ENCODE data around the gene ANHX. TPM values are rescaled to one million over a fixed set of nuclear protein-coding genes. Genes with fewer than 3 reads are reported as not detected.

ANHX gene
- total RNA-seq = not detected

DNA sequence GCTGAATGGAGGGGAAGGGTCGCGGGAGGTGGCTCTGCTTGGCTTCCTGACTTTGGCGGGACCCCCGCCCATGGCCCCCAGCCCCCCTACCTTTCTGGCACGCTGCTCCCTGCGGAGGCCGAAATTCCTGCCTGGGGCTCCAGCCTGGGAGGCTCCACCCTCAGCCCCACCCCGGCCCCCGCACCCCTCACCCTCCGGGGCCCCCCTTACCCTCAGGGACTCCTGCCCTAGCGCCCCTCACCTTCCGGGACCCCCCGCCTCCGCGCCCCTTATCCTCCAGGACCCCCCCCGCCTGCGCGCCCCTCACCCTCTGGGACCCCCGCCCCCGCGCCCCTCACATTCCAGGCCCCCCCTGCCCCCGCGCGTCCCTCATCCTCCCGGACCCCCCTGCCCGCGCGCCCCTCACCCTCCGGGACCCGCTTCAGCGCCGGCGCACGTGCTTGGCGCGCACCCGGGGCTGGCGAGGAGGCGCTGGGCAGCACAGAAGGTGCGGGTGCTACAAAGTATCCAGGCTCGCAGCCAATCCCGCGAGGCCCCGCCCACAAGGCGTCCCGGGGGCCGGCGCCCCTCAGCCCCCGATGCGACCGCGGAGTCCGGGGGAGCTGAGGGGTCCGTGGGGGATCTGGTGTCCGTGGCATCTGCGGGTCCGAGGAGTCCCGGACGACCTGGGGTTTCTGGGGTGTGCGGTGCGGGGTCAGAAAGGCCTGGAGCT, at the start of gene ANHX:
Gene ANHX, minus strand, starts transcription at position 477 of the 712 bp plus-strand sequence. CDS start 1,521 bp downstream, outside the sequence.

DNA sequence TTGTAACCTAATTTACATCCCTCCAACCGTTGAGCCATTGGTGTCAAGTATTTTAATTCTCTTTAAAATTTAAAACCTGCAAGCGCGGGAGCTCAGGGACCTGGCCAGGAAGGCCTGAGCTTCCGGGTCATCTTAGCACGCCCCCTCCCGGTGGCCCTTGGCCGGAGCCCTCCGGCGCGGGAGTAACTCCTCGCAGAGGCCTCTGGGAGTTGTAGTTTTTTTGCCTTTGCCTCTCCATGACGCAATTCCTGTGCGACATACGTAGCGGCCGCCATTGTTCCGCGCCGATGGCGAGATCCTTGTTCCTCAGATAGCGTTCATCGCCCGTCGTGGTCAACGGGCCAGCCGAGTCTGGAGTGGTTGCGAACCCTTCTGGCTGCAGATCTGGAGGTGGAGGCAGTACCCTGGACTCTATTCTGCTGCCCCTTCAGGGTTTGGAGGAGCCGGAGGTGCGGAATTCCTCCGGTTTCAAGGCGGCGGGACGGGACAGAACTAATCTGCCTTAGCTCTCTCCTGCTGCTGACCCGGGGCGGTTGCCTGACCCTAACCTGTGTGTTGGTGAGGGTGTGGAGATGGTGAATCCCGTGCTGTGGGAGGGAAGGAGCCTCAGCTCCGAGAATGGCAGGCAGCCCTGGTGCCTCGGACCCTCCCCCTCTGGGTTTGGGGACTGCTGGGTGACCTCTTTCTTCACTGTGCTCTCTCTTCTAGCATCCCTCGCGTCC, 54.3 kb downstream of the ANHX start, which contains the start of gene ZNF268:
Gene ZNF268, plus strand, starts transcription at position 258 of the 722 bp plus-strand sequence. CDS start 503 bp downstream, outside the sequence.

Small RNA genes within 50 kb of the gene (small RNA-seq; reads per million reads assigned to genes)
- gene RF00019 = 0 reads per million in 2 donors
- gene RNU6-717P = 0 reads per million in 2 donors

Other genes starting within 250 kb of the ANHX start
- 10 to 100 TPM; 15.0 to 17.9 TPM for gene ZNF26, start 249.5 kb downstream of the ANHX start, total RNA-seq
- 10 to 100 TPM; 13.7 to 15.8 TPM for gene ZNF84, start 198.4 kb downstream of the ANHX start, total RNA-seq
- 10 to 100 TPM; 12.0 to 13.1 TPM for gene ZNF140, start 155.0 kb downstream of the ANHX start, total RNA-seq
- under 1 TPM; 0.67 to 0.69 TPM for gene ZNF891, start 105.6 kb downstream of the ANHX start, total RNA-seq
- 1 to 10 TPM; 4.7 to 6.9 TPM for gene ZNF10, start 105.2 kb downstream of the ANHX start, total RNA-seq
- gene ZNF268, start 54.4 kb downstream of the ANHX start, total RNA-seq = 10 to 100 TPM; 16.2 to 20.0 TPM

Measured in melanocyte of skin (primary cell).